Measurements from ENCODE around the gene ZC3H18.

ZC3H18 gene

GRCh38 chr16:88540346-88540977 is 29.7 kb upstream of the ZC3H18 start:
- H3K36me3 ChIP-seq (ENCODE audit: control insufficient read depth, insufficient read depth, low read length) = no peaks in the 10 kb centered on the region
- no peak overlapping the region for H3K4me2 ChIP-seq (ENCODE audit: low read length)
- no peak overlapping the region for H3K9ac ChIP-seq
- no peaks in the 10 kb centered on the region for H3K9me3 ChIP-seq (ENCODE audit: control insufficient read depth, low read length)
- H3K4me3 ChIP-seq (ENCODE audit: low read depth, low read length) = no peak overlapping the region
- H3K79me2 ChIP-seq = no peaks in the 10 kb centered on the region
- peaks cover 4% of the 10 kb centered on the region for H3K27me3 ChIP-seq (ENCODE audit: control insufficient read depth, insufficient read depth, low read length)
- no peak overlapping the region for H2AFZ ChIP-seq
- H3K4me1 ChIP-seq = no peaks in the 10 kb centered on the region
- no peak for TF ChIP-seq CTCF (IDR thresholded peaks at IDR 0.05)
- no peak overlapping the region for H3K27ac ChIP-seq

- Histone ChIP-seq H3K79me2 (no peaks in the 10 kb centered on the region), H3K27ac (no peak overlapping the region), H3K9ac (no peak overlapping the region), H3K4me2 (ENCODE audit: low read length) (no peak overlapping the region), H3K27me3 (ENCODE audit: control insufficient read depth, insufficient read depth, low read length) (peaks cover 4% of the 10 kb centered on the region), H3K36me3 (ENCODE audit: control insufficient read depth, insufficient read depth, low read length) (no peaks in the 10 kb centered on the region), H3K4me1 (no peaks in the 10 kb centered on the region), H2AFZ (no peak overlapping the region), H3K4me3 (ENCODE audit: low read depth, low read length) (no peak overlapping the region), H3K9me3 (ENCODE audit: control insufficient read depth, low read length) (no peaks in the 10 kb centered on the region)
- no peak for TF ChIP-seq CTCF (IDR thresholded peaks at IDR 0.05)
Measured at GRCh38 chr16:88541831-88542616, 28.2 kb upstream of the ZC3H18 start.

- no peaks in the 10 kb centered on the region for H3K4me1 ChIP-seq
- no peaks in the 10 kb centered on the region for H3K36me3 ChIP-seq (ENCODE audit: control insufficient read depth, insufficient read depth, low read length)
- H3K4me3 ChIP-seq (ENCODE audit: low read depth, low read length) = no peak overlapping the region
- H3K9ac ChIP-seq = no peak overlapping the region
- H3K9me3 ChIP-seq (ENCODE audit: control insufficient read depth, low read length) = no peaks in the 10 kb centered on the region
- H2AFZ ChIP-seq = no peak overlapping the region
- TF ChIP-seq CTCF (IDR thresholded peaks at IDR 0.05) = no peak
- no peak overlapping the region for H3K4me2 ChIP-seq (ENCODE audit: low read length)
- H3K79me2 ChIP-seq = no peaks in the 10 kb centered on the region
- no peak overlapping the region for H3K27ac ChIP-seq
- peaks cover 4% of the 10 kb centered on the region for H3K27me3 ChIP-seq (ENCODE audit: control insufficient read depth, insufficient read depth, low read length)
Measured at GRCh38 chr16:88543230-88543813, 26.9 kb upstream of the ZC3H18 start.

GRCh38 chr16:88545781-88546180 is 24.4 kb upstream of the ZC3H18 start:
- H3K36me3 ChIP-seq (ENCODE audit: control insufficient read depth, insufficient read depth, low read length) = no peaks in the 10 kb centered on the region
- no peaks in the 10 kb centered on the region for H3K9me3 ChIP-seq (ENCODE audit: control insufficient read depth, low read length)
- no peak for TF ChIP-seq CTCF (IDR thresholded peaks at IDR 0.05)
- H3K4me1 ChIP-seq = no peaks in the 10 kb centered on the region
- H3K9ac ChIP-seq = no peak overlapping the region
- no peak overlapping the region for H3K27ac ChIP-seq
- no peak overlapping the region for H2AFZ ChIP-seq
- no peaks in the 10 kb centered on the region for H3K27me3 ChIP-seq (ENCODE audit: control insufficient read depth, insufficient read depth, low read length)
- H3K4me3 ChIP-seq (ENCODE audit: low read depth, low read length) = no peak overlapping the region
- H3K79me2 ChIP-seq = no peaks in the 10 kb centered on the region
- H3K4me2 ChIP-seq (ENCODE audit: low read length) = no peak overlapping the region
